PC-3 (cell line): ENCODE measurements around the gene BTBD2. TPM values are rescaled to one million over a fixed set of nuclear protein-coding genes. Genes with fewer than 3 reads are reported as not detected.
A peak's percentile ranks its signal among the peaks of the same experiment; 100 is the strongest.

Source experiments
- ATAC-seq: fragments of 200-7000 bp; cut with Tn5 transposase; 2 replicates; pipeline ENCODE4 v1.9.1; 2020; ENCODE audit warnings: mild to moderate bottlenecking, moderate library complexity
- BruUV-seq: library from RNA; stranded (reverse); fragments of 400-500 nt; replicated peaks from 2 replicates; lab custom pipeline; 2021; lab: Mats Ljungman, UMichigan
- CTCF ChIA-PET: fragments of 300-600 bp; sonication (Branson Sonifier 250); formaldehyde crosslinking; loops from one replicate; lab custom pipeline; 2022; ENCODE audit warnings: antibody characterized with exemption; lab: Charles Lee
- POLR2A ChIA-PET: fragments of 300-600 bp; sonication (Branson Sonifier 250); formaldehyde crosslinking; loops from one replicate; lab custom pipeline; 2022; ENCODE audit warnings: antibody characterized with exemption; ENCODE audit not compliant: unreplicated experiment; lab: Charles Lee
- DNase-seq: peaks from one replicate; pipeline ENCODE4 v3.0.0-alpha.2; 2015
- H2AFZ ChIP-seq: fragments of 300-600 bp; sonication (generic); 2 replicates; pipeline ENCODE4 v1.6.0; 2016; ENCODE audit warnings: antibody characterized with exemption, low read length
- H3F3A ChIP-seq: fragments of 300-600 bp; sonication (generic); one replicate; pipeline ENCODE4 v1.6.0; 2017; ENCODE audit warnings: antibody characterized with exemption, low read length, control low read depth, mild to moderate bottlenecking; ENCODE audit not compliant: unreplicated experiment
- H3K27ac ChIP-seq: fragments of 300-600 bp; sonication (generic); 2 replicates; pipeline ENCODE4 v1.5.1; 2016; ENCODE audit warnings: mild to moderate bottlenecking, low read length
- H3K27me3 ChIP-seq: fragments of 300-600 bp; sonication (generic); 2 replicates; pipeline ENCODE4 v1.6.1; 2016; ENCODE audit warnings: low read length, mixed read lengths
- H3K36me3 ChIP-seq: fragments of 300-600 bp; sonication (generic); 2 replicates; pipeline ENCODE4 v1.6.1; 2016; ENCODE audit warnings: low read depth, mixed run types, low read length, mixed read lengths
- H3K4me1 ChIP-seq: fragments of 300-600 bp; sonication (generic); 2 replicates; pipeline ENCODE4 v1.5.1; 2016; ENCODE audit warnings: low read length; ENCODE audit not compliant: insufficient read depth
- H3K4me2 ChIP-seq: fragments of 300-600 bp; sonication (generic); 2 replicates; pipeline ENCODE4 v1.6.0; 2016; ENCODE audit warnings: low read length
- H3K4me3 ChIP-seq: fragments of 300-600 bp; sonication (generic); 2 replicates; pipeline ENCODE4 v1.5.1; 2016; ENCODE audit warnings: mild to moderate bottlenecking, low read length, mixed read lengths
- H3K79me2 ChIP-seq: fragments of 300-600 bp; sonication (generic); 2 replicates; pipeline ENCODE4 v1.6.1; 2017; ENCODE audit warnings: low read length, mixed read lengths
- H3K9ac ChIP-seq: fragments of 300-600 bp; sonication (generic); 2 replicates; pipeline ENCODE4 v1.6.0; 2016; ENCODE audit warnings: mild to moderate bottlenecking, low read length
- H3K9me2 ChIP-seq: fragments of 300-600 bp; sonication (generic); replicated peaks from 2 replicates; pipeline ENCODE4 v1.6.1; 2016; ENCODE audit warnings: mixed run types, low read length, mixed read lengths
- H3K9me3 ChIP-seq: fragments of 300-600 bp; sonication (generic); 2 replicates; pipeline ENCODE4 v1.6.1; 2016; ENCODE audit warnings: low read length, mixed read lengths
- H4K20me1 ChIP-seq: fragments of 300-600 bp; sonication (generic); 2 replicates; pipeline ENCODE4 v1.6.1; 2016; ENCODE audit warnings: low read length, mixed read lengths
- EZH2 ChIP-seq: fragments of 300-600 bp; sonication (generic); IDR thresholded peaks from one replicate; pipeline ENCODE4 v1.6.1; 2017; ENCODE audit warnings: antibody characterized with exemption, mild to moderate bottlenecking, low read length; ENCODE audit not compliant: unreplicated experiment
- EZH2phosphoT487 ChIP-seq: fragments of 300-600 bp; sonication (generic); IDR thresholded peaks from 2 replicates; pipeline ENCODE4 v1.6.1; 2018; ENCODE audit warnings: mild to moderate bottlenecking, antibody characterized with exemption, low read length, borderline replicate concordance
- intact Hi-C: fragments of 100-400 bp; cut with micrococcal nuclease; formaldehyde crosslinking; loops from 2 replicates; pipeline ENCODE4 v1.9.0; 2023
- total RNA-seq: library from RNA; depleted of rRNA; stranded (reverse); fragments of >200 nt; gene quantifications from 2 replicates; pipeline ENCODE4 v1.2.3, GENCODE V29; 2014
- TF ChIP-seq, protein P1 (sequence below): fragments of 300-600 bp; sonication (generic); conservative IDR thresholded peaks from 2 replicates; pipeline ENCODE4 v1.5.1; 2017; ENCODE audit warnings: antibody characterized with exemption, low read depth, mild to moderate bottlenecking, low read length

Gene BTBD2
- total RNA-seq, 1 experiment from 2014 or later: 72.0 TPM

DNA sequence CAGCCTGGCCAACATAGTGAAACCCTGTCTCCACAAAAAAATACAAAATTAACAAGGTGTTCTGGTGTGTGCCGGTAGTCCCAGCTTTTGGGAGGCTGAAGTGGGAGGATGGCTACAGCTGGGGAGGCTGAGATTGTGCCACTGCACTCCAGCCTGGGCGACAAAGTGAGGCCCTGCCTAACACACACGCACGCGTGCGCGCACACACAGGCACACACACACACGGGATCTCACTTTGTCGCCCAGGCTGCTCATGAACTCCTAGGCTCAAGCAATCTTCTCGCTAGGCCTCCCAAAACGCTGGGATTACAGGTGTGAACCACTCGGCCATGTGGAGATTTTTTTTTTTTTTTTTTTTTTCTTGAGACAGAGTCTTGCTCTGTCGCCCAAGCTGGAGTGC is 3.2 kb upstream of the BTBD2 start:
- Histone ChIP-seq H2AFZ (no peak overlapping the region), H3K4me1 (peaks cover 3% of the 10 kb centered on the region; the same call in 1 of the 2 replicates), H3K4me3 (no peak overlapping the region), H3F3A (no peaks in the 10 kb centered on the region), H3K27ac (no peak overlapping the region), H3K27me3 (no peaks in the 10 kb centered on the region), H3K9me2 (no peaks in the 10 kb centered on the region), H3K4me2 (no peak overlapping the region), H3K9me3 (no peaks in the 10 kb centered on the region), H3K36me3 (no peaks in the 10 kb centered on the region), H3K9ac (no peak overlapping the region), H4K20me1 (no peaks in the 10 kb centered on the region), H3K79me2 (peaks cover 14% of the 10 kb centered on the region)
- TF ChIP-seq, protein P1, sequence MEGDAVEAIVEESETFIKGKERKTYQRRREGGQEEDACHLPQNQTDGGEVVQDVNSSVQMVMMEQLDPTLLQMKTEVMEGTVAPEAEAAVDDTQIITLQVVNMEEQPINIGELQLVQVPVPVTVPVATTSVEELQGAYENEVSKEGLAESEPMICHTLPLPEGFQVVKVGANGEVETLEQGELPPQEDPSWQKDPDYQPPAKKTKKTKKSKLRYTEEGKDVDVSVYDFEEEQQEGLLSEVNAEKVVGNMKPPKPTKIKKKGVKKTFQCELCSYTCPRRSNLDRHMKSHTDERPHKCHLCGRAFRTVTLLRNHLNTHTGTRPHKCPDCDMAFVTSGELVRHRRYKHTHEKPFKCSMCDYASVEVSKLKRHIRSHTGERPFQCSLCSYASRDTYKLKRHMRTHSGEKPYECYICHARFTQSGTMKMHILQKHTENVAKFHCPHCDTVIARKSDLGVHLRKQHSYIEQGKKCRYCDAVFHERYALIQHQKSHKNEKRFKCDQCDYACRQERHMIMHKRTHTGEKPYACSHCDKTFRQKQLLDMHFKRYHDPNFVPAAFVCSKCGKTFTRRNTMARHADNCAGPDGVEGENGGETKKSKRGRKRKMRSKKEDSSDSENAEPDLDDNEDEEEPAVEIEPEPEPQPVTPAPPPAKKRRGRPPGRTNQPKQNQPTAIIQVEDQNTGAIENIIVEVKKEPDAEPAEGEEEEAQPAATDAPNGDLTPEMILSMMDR: no peak
- intact Hi-C loops: loop anchor here (1.0 kb wide), 1 partner anchor 51 kb away; no protein-coding TSS in a partner anchor
- DNase-seq: no peak
- CTCF ChIA-PET: no interaction called here
- no peak for ATAC-seq
- no TSS peak for BruUV-seq
- POLR2A ChIA-PET: no interaction called here

GRCh38 chr19:2016041-2016807 is 710 bp upstream of the BTBD2 start:
- Histone ChIP-seq H3K79me2 (peaks cover 33% of the 10 kb centered on the region), H3K9me3 (no peaks in the 10 kb centered on the region), H3K9me2 (no peaks in the 10 kb centered on the region), H3K4me2 (0 out of 2 replicates have a peak overlapping the region, but pooled peaks have one; percentile 21), H3K27me3 (no peaks in the 10 kb centered on the region), H3F3A (no peaks in the 10 kb centered on the region), H3K36me3 (no peaks in the 10 kb centered on the region), H3K4me3 (no peak overlapping the region), H4K20me1 (no peaks in the 10 kb centered on the region), H3K4me1 (peaks cover 3% of the 10 kb centered on the region; the same call in 1 of the 2 replicates), H2AFZ (peak overlapping the region; percentile 45; the same call in 1 of the 2 replicates), H3K27ac (no peak overlapping the region), H3K9ac (no peak overlapping the region)
- ATAC-seq: peak; percentile 72
- intact Hi-C loops: no loop called here
- TF ChIP-seq, protein P1: no peak
- no peak for TF ChIP-seq EZH2phosphoT487
- TF ChIP-seq EZH2: no peak
- peak; percentile 62 for DNase-seq
- no TSS peak for BruUV-seq
- CTCF ChIA-PET: no interaction called here
- POLR2A ChIA-PET: no interaction called here
